ENCODE data around the gene TMEM45B.
"Not testable (repeated sequence)": the region's sequence is repeated elsewhere in the genome, so short reads cannot be mapped to it uniquely, and the experiment has no call there.

TMEM45B gene

GRCh38 chr11:129815596-129816461 is at the start of gene TMEM45B:
TSS of gene TMEM45B (plus strand) at chr11:129815848. CDS start at chr11:129852483, 36,635 bp downstream.
- DNase-seq = peak; percentile 92

- peak; percentile 69 for DNase-seq
Observed at GRCh38 chr11:129766898-129767604, 48.6 kb upstream of the TMEM45B start.

DNA sequence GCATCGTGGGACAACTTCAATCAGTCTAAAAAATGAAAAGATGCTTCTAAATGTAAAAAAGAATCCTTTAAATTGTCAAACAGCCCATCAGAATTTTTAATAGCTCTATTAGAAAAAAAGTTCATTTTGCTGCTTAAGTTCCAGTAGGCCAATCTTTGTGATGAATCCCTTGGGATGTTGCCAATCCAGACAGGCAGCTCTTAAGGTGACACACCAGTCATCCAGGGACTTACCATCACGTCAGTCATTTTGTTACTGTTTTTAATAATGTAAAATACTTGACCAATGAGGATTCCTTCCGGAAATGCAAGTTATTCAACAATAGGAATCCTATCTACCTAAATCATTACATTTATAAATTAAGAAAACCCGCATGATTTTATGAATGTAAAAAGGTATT is 47.8 kb upstream of the TMEM45B start:
- DNase-seq = no peak

DNA sequence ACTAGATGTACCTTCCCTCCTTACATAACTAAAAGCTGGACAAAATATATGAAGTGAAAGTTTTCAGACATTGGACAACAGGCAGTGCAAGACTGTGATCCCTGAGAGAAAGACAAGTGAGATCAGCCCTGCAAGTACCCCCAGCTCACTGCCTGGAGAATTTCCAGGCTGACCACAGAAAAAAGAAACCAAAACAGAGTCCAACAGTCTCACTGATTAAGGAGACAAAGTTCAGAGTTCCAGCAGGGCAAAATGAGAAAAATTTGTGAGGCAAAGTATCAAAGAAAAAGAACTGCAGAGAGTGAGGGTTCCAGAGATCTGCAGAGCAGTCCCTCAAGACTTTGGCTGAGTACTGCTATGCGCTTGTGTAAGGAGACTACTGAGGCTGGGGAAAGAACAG is 47.3 kb upstream of the TMEM45B start:
- no peak for DNase-seq

GRCh38 chr11:129769059-129769458 is 46.6 kb upstream of the TMEM45B start:
- DNase-seq = no peak

DNA sequence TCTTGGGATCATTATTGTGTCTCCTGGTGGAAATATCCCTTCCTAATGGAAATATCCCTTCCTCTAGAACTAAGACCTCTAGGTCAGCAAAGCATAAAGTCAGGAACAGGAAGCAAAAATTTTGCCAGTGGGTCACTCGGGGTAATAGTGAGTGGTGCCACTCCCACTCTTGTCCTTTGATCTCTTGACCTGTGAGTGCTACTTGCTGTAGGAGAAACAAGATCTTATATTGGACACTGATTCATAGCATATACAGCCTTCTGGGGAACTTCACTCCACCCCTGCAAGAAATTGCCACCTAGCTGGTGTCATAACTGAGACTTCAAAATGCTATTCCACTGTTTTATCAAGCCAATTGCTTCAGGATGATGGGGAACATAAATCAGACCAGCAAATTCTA is 44.7 kb upstream of the TMEM45B start:
- DNase-seq = no peak

DNA sequence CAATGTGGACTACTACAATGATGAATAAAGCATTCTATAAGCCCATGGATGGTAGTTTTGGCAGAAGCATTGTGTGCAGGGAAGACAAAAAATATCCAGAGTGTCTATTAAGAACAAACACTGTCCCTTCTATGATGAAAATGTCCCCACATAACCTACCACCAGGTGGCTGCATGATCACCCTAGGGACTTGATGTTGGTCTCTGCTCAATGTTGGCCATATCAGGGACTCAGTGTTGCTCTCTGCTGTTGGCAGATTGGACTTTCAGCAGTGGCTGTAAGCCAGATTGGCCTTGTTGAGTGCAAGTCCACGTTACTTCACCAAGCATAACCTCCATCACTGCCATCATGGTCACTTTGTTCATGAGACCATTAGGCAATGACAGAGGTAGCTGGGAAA is 44.2 kb upstream of the TMEM45B start:
- peak; percentile 64 for DNase-seq

DNA sequence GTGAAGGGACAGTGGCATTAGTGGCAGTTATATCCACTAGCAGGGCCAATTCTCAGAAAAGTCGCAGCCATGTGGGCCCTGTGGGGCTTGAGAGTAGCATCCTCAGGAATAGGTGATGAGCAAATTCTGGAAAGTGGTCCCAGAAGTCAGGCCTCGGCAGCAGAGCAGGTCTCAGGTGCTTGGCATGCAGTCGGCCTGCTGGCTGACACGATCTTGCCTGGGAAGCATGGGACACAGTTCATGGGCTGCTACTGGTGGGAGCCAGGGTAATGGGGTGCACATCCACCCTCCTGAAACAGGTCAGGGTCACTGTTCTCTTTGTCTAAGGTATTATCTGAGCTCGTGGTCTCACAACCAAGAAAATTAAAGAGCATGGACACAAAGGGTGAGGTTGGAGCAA is 36.8 kb upstream of the TMEM45B start:
- DNase-seq = no peak

GRCh38 chr11:129779342-129779741 is 36.3 kb upstream of the TMEM45B start:
- no peak for DNase-seq

DNA sequence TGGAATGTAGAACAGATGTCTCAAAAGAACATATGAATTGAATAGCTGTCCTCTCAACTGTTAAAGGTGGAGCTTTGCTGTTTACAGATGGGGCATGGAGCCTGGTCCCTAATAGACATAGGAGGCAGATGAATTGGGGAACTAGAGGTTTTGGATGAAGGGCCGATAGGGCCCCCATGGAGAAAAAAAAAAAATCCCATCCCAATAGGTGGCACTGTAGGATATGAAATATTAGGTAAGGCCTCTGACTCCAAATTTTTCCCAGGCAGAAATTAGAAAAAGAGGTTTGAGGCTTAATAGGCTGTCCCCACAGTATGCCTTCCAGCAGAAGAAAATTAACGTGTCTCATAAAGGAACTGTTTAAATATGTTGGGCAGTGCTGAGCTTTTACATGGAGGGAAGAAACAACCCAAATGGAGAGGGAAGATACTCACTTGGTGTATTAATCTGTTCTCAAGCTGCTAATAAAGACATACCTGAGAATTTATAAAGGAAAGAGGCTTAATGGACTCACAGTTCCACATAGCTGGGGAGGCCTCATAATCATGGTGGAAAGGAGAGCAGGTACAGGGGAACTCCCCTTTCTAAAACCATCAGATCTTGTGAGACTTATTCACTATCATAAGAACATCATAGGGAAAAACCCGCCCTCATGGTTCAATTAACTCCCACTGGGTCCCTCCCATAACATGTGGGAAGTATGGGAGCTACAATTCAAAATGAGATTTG is 30.1 kb upstream of the TMEM45B start:
- DNase-seq = peak; percentile 70

GRCh38 chr11:129786112-129786416 is 29.6 kb upstream of the TMEM45B start:
- not testable (repeated sequence) for DNase-seq

- DNase-seq = peak; percentile 11
Observed at GRCh38 chr11:129787532-129788155, 28.0 kb upstream of the TMEM45B start.

DNA sequence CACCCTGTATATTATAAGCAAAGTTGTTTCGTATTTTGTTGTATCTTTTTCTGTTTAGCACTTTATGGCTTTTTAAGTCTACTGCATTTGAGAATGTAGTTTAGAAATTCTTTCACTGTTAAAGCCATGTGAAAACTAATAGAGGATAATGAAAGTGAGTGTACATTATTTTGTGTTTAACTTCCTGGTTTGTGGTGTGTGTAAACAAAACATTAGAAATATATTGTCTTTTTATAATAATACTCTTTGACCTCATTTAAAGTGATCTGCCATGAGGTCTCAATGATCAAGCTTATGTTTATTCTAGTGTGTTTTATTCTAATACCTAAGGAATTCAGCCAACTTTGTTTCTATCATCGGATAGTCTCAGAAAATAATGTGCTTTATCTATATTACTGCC is 27.4 kb upstream of the TMEM45B start:
- DNase-seq = peak; percentile 17

GRCh38 chr11:129790106-129790505 is 25.5 kb upstream of the TMEM45B start:
- no peak for DNase-seq

GRCh38 chr11:129791515-129791914 is 24.1 kb upstream of the TMEM45B start:
- DNase-seq = no peak

GRCh38 chr11:129792663-129793062 is 23.0 kb upstream of the TMEM45B start:
- DNase-seq = no peak

GRCh38 chr11:129795089-129795488 is 20.6 kb upstream of the TMEM45B start:
- no peak for DNase-seq

- DNase-seq = peak; percentile 17
Observed at GRCh38 chr11:129798212-129798611, 17.4 kb upstream of the TMEM45B start.

DNA sequence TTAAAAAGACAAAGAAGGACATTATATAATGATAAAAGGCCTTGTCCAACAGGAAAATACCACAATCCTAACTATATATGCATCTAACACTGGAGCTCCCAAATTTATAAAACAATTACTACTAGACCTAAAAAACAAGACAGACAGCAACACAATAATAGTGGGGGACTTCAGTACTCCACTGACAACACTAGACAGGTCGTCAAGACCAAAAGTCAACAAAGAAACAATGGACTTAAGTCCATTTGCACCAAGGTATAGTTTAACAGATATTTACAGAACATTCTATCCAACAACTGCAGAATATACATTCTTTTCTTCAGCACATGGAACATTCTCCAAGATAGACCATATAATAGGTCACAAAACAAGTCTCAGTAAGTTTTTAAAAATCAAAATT is 15.5 kb upstream of the TMEM45B start:
- DNase-seq = peak; percentile 54

DNA sequence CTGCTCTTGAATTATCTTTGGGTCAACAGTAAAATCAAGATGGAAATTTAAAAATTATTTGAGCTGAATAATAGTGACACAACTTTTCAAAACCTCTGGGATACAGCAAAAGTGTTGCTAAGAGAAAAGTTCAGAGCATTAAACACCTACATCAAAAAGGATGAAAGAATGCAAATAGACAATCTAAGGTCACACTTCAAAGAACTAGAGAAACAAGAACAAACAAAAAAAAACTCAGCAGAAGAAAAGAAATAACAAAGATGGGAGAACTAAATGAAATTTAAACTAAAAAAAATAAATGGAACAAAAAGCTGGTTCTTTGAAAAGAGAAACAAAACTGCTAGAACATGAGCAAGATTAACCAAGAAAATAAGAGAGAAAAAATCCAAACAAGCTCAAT is 15.0 kb upstream of the TMEM45B start:
- no peak for DNase-seq

DNA sequence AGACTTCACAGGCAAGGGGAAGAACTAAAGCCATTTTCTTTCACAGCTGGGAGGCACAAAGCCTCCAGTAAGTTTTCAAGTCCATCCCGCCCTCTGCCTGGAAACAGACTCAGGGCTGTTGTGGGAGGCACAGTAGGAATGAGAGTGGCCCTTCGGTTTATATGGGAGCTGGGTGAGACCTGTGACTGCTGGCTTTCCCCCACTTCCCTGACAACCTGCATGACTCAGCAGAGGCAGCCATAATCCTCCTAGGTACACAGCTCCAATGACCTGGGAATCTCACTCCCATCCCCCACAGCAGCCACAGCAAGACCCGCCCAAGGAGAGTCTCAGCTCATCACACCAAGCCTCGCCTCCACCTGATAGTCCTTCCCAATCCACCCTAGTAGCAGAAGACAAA is 12.1 kb upstream of the TMEM45B start:
- peak; percentile 77 for DNase-seq

- DNase-seq = peak; percentile 29
Observed at GRCh38 chr11:129804012-129804411, 11.6 kb upstream of the TMEM45B start.

DNA sequence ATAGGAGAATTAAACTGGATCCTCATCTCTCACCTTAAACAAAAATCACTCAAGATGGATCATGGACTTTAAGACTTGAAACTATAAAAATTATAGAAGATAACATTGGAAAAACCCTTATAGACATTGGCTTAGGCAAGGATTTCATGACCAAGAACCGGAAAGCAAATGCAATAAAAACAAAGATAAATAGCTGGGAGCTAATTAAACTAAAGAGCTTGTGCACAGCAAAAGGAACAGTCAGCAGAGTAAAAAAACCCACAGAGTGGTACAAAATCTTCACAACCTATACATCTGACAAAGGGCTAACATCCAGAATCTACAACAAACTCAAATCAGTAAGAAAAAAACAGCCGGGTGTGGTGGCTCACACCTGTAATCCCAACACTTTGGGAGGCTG is 7.4 kb upstream of the TMEM45B start:
- DNase-seq = not testable (repeated sequence)

Data from DMS53 (cell line).